ENCODE measurements around the gene LAMC3.

Gene LAMC3

GRCh38 chr9:131050831-131051230 lies 41.9 kb downstream of the LAMC3 start:
- H3K4me3 ChIP-seq (replicated peaks in 1 of 2; ENCODE audit: low read depth in 2 of 2, low read length in 2 of 2) = no peak overlapping the region
- no peak for TF ChIP-seq CTCF (IDR thresholded peaks at IDR 0.05; ENCODE audit: low read depth, low read length)

GRCh38 chr9:131051592-131052517 lies 42.9 kb downstream of the LAMC3 start:
- DNase-seq (ENCODE audit: low read depth in 2 of 2) = no peak
- H3K4me3 ChIP-seq (replicated peaks in 1 of 2; ENCODE audit: low read depth in 2 of 2, low read length in 2 of 2) = no peak overlapping the region
- no peak for TF ChIP-seq CTCF (IDR thresholded peaks at IDR 0.05; ENCODE audit: low read depth, low read length)

More at GRCh38 chr9:131050831-131051230, 41.9 kb downstream of the LAMC3 start:
- no peak for DNase-seq (ENCODE audit: low read depth in 2 of 2)

GRCh38 chr9:131053896-131054295 lies 44.9 kb downstream of the LAMC3 start:
- TF ChIP-seq CTCF (IDR thresholded peaks at IDR 0.05; ENCODE audit: low read depth, low read length) = no peak
- H3K4me3 ChIP-seq (replicated peaks in 1 of 2; ENCODE audit: low read depth in 2 of 2, low read length in 2 of 2) = no peak overlapping the region
- DNase-seq (ENCODE audit: low read depth in 2 of 2) = no peak

- H3K4me3 ChIP-seq (replicated peaks in 1 of 2; ENCODE audit: low read depth in 2 of 2, low read length in 2 of 2) = no peak overlapping the region
- no peak for DNase-seq (ENCODE audit: low read depth in 2 of 2)
- no peak for TF ChIP-seq CTCF (IDR thresholded peaks at IDR 0.05; ENCODE audit: low read depth, low read length)
Observed at GRCh38 chr9:131056781-131057506, 48.0 kb downstream of the LAMC3 start.

- no peak overlapping the region for H3K4me3 ChIP-seq (replicated peaks in 1 of 2; ENCODE audit: low read depth in 2 of 2, low read length in 2 of 2)
- TF ChIP-seq CTCF (IDR thresholded peaks at IDR 0.05; ENCODE audit: low read depth, low read length) = no peak
- DNase-seq (ENCODE audit: low read depth in 2 of 2) = no peak
Observed at GRCh38 chr9:131060900-131061630, 52.1 kb downstream of the LAMC3 start.

GRCh38 chr9:131062969-131063368 lies 54.0 kb downstream of the LAMC3 start:
- DNase-seq (ENCODE audit: low read depth in 2 of 2) = no peak
- H3K4me3 ChIP-seq (replicated peaks in 1 of 2; ENCODE audit: low read depth in 2 of 2, low read length in 2 of 2) = no peak overlapping the region
- no peak for TF ChIP-seq CTCF (IDR thresholded peaks at IDR 0.05; ENCODE audit: low read depth, low read length)

Measured in cardiac fibroblast (primary cell).